Natural killer cell (primary cell): Measurements from ENCODE around the gene GPLD1. TPM values are rescaled to one million over a fixed set of nuclear protein-coding genes. Genes with fewer than 3 reads are reported as not detected.

Source experiments
- ATAC-seq, 3 donors: fragments of 150-1000 bp in 2 of 3; fragments of 200-7000 bp in 1 of 3; cut with Tn5 transposase; 1 replicate in 1 of 3; 2 replicates in 2 of 3; pipeline ENCODE4 v1.10.0; 2021; ENCODE audit warnings: mild to moderate bottlenecking in 2 of 3, moderate library complexity in 2 of 3
- DNase-seq, 2 donors: peaks; one replicate each; pipeline versions ENCODE4 v3.0.0 to v3.0.0-alpha.2; 2013 to 2021; ENCODE audit warnings: mixed read lengths in 1 of 2
- H3K27ac ChIP-seq: one replicate; pipeline ENCODE4 v1.5.1; 2013; ENCODE audit warnings: mild to moderate bottlenecking, low read length
- H3K27me3 ChIP-seq: one replicate; pipeline ENCODE4 v1.6.1; 2013; ENCODE audit warnings: low read length; ENCODE audit not compliant: control insufficient read depth, insufficient read depth
- H3K36me3 ChIP-seq: one replicate; pipeline ENCODE4 v1.6.1; 2013; ENCODE audit warnings: low read length; ENCODE audit not compliant: control insufficient read depth, insufficient read depth
- H3K4me1 ChIP-seq: one replicate; pipeline ENCODE4 v1.6.1; 2013; ENCODE audit warnings: low read length; ENCODE audit not compliant: control insufficient read depth, insufficient read depth
- H3K4me3 ChIP-seq: one replicate; pipeline ENCODE4 v1.5.1; 2013; ENCODE audit warnings: low read length
- H3K9me3 ChIP-seq: one replicate; pipeline ENCODE4 v1.6.1; 2013; ENCODE audit warnings: low read length; ENCODE audit not compliant: control insufficient read depth, insufficient read depth
- H3K27ac Mint-ChIP-seq, 2 donors: one replicate each; pipeline ENCODE4 v1.8.0; 2022; ENCODE audit warnings: mild to moderate bottlenecking in 2 of 2, mixed read lengths in 2 of 2, moderate library complexity in 1 of 2
- H3K27me3 Mint-ChIP-seq, 2 donors: one replicate each; pipeline ENCODE4 v1.8.0; 2022; ENCODE audit warnings: low read depth in 2 of 2, mixed read lengths in 2 of 2
- H3K36me3 Mint-ChIP-seq: one replicate; pipeline ENCODE4 v1.8.0; 2022; ENCODE audit warnings: mixed read lengths
- H3K4me1 Mint-ChIP-seq, 2 donors: one replicate each; pipeline ENCODE4 v1.8.0; 2022; ENCODE audit warnings: mixed read lengths in 2 of 2
- H3K4me3 Mint-ChIP-seq: one replicate; pipeline ENCODE4 v1.8.0; 2022; ENCODE audit warnings: mild to moderate bottlenecking, moderate library complexity, mixed read lengths
- H3K9me3 Mint-ChIP-seq, 2 donors: one replicate each; pipeline ENCODE4 v1.8.0; 2022; ENCODE audit warnings: mixed read lengths in 2 of 2
- CTCF ChIP-seq: fragments of 200-600 bp; IDR thresholded peaks from one replicate; pipeline ENCODE4 v1.8.0; 2022; ENCODE audit warnings: antibody characterized with exemption
- WGBS: methylation state at CpG from one replicate; pipeline ENCODE4 v1.1.7; 2013; ENCODE audit warnings: missing lambda C conversion rate; ENCODE audit not compliant: insufficient coverage; 5-methylcytosine and 5-hydroxymethylcytosine counted together
- intact Hi-C: fragments of 100-400 bp; cut with micrococcal nuclease; formaldehyde crosslinking; loops from one replicate; pipeline ENCODE4 v1.14.2; 2022
- total RNA-seq, 4 donors: library from RNA; stranded (reverse); fragments of 120-200 nt in 1 of 4; gene quantifications; one replicate each; pipeline versions ENCODE4 v1.2.3 to v1.2.4, GENCODE V29; 2013 to 2022

The GPLD1 gene
- total RNA-seq, 3 donors from 2014 or later (not counting 1 experiment from before 2014, with no cell fraction given), result 0.86 to 1.3 (median 0.88) TPM

- no peak overlapping the region for H3K4me3 Mint-ChIP-seq
- Histone ChIP-seq H3K36me3 (peaks cover 2% of the 10 kb centered on the region), H3K27me3 (no peaks in the 10 kb centered on the region), H3K4me1 (no peaks in the 10 kb centered on the region), H3K4me3 (no peak overlapping the region), H3K9me3 (no peaks in the 10 kb centered on the region), H3K27ac (no peak overlapping the region)
- no peak for TF ChIP-seq CTCF
- intact Hi-C loops, result no loop called here
- no peaks in the 10 kb centered on the region for H3K36me3 Mint-ChIP-seq
- ATAC-seq (no peak), DNase-seq (no peak)
- H3K9me3 Mint-ChIP-seq, result no peaks in the 10 kb centered on the region
- no peak overlapping the region for H3K27ac Mint-ChIP-seq
- H3K4me1 Mint-ChIP-seq, result no peaks in the 10 kb centered on the region
- no peaks in the 10 kb centered on the region for H3K27me3 Mint-ChIP-seq
- WGBS, result 89% methylated on average over 14 of the region's 14 CpGs
These were observed 15.5 kb upstream of the GPLD1 start for GRCh38 chr6:24504649-24505586.

- H3K27ac Mint-ChIP-seq, result no peak overlapping the region
- Histone ChIP-seq H3K4me3 (no peak overlapping the region), H3K36me3 (peaks cover 2% of the 10 kb centered on the region), H3K27ac (no peak overlapping the region), H3K4me1 (no peaks in the 10 kb centered on the region), H3K27me3 (no peaks in the 10 kb centered on the region), H3K9me3 (no peaks in the 10 kb centered on the region)
- ATAC-seq (no peak), DNase-seq (no peak)
- no peaks in the 10 kb centered on the region for H3K4me1 Mint-ChIP-seq
- no peak for TF ChIP-seq CTCF
- H3K9me3 Mint-ChIP-seq, result no peaks in the 10 kb centered on the region
- intact Hi-C loops, result no loop called here
- WGBS, result 91% methylated on average over 1 of the region's 1 CpG
- no peaks in the 10 kb centered on the region for H3K27me3 Mint-ChIP-seq
- no peak overlapping the region for H3K4me3 Mint-ChIP-seq
- H3K36me3 Mint-ChIP-seq, result no peaks in the 10 kb centered on the region
These were observed 14.9 kb upstream of the GPLD1 start for GRCh38 chr6:24504287-24504648.

GRCh38 chr6:24501914-24502313, 12.5 kb upstream of the GPLD1 start:
- H3K4me3 ChIP-seq, result no peak overlapping the region
- no peaks in the 10 kb centered on the region for H3K9me3 ChIP-seq
- intact Hi-C loops, result no loop called here
- ATAC-seq (no peak), DNase-seq (no peak)
- Mint-ChIP-seq H3K4me1 (no peaks in the 10 kb centered on the region), H3K4me3 (no peak overlapping the region), H3K9me3 (no peaks in the 10 kb centered on the region), H3K27ac (no peak overlapping the region), H3K27me3 (no peaks in the 10 kb centered on the region), H3K36me3 (no peaks in the 10 kb centered on the region)
- TF ChIP-seq CTCF, result no peak
- no peaks in the 10 kb centered on the region for H3K4me1 ChIP-seq
- H3K27ac ChIP-seq, result no peak overlapping the region
- H3K36me3 ChIP-seq, result peaks cover 2% of the 10 kb centered on the region
- no peaks in the 10 kb centered on the region for H3K27me3 ChIP-seq

- no peak for TF ChIP-seq CTCF
- Histone ChIP-seq H3K4me1 (no peaks in the 10 kb centered on the region), H3K4me3 (no peak overlapping the region), H3K27me3 (no peaks in the 10 kb centered on the region), H3K36me3 (peaks cover 2% of the 10 kb centered on the region), H3K27ac (no peak overlapping the region), H3K9me3 (no peaks in the 10 kb centered on the region)
- Mint-ChIP-seq H3K27ac (no peak overlapping the region), H3K36me3 (no peaks in the 10 kb centered on the region), H3K4me1 (peaks cover under 1 to 5% of the 10 kb centered on the region in 2 donors), H3K27me3 (no peaks in the 10 kb centered on the region), H3K4me3 (no peak overlapping the region), H3K9me3 (no peaks in the 10 kb centered on the region)
- intact Hi-C loops, result no loop called here
- WGBS, result 100% methylated on average over 2 of the region's 2 CpGs
- DNase-seq (no peak), ATAC-seq (no peak)
These were observed 12.0 kb upstream of the GPLD1 start for GRCh38 chr6:24501374-24501773.
